M059J (cell line): ENCODE results near the gene SMTN. TPM values are rescaled to one million over a fixed set of nuclear protein-coding genes. Genes with fewer than 3 reads are reported as not detected.
"Not testable (repeated sequence)": the region's sequence is repeated elsewhere in the genome, so short reads cannot be mapped to it uniquely, and the experiment has no call there.

Source experiments
- DNase-seq: peaks from one replicate; pipeline ENCODE4 v3.0.0-alpha.2; 2012; ENCODE audit warnings: low read depth
- total RNA-seq: library from RNA; depleted of rRNA; stranded (reverse); fragments of >200 nt; shearing (Covaris generic); gene quantifications from 2 replicates; pipeline ENCODE4 v1.2.3, GENCODE V29; 2014; rRNA removed

The SMTN gene
- total RNA-seq, result 51.2 and 53.2 TPM in 2 replicates

DNA sequence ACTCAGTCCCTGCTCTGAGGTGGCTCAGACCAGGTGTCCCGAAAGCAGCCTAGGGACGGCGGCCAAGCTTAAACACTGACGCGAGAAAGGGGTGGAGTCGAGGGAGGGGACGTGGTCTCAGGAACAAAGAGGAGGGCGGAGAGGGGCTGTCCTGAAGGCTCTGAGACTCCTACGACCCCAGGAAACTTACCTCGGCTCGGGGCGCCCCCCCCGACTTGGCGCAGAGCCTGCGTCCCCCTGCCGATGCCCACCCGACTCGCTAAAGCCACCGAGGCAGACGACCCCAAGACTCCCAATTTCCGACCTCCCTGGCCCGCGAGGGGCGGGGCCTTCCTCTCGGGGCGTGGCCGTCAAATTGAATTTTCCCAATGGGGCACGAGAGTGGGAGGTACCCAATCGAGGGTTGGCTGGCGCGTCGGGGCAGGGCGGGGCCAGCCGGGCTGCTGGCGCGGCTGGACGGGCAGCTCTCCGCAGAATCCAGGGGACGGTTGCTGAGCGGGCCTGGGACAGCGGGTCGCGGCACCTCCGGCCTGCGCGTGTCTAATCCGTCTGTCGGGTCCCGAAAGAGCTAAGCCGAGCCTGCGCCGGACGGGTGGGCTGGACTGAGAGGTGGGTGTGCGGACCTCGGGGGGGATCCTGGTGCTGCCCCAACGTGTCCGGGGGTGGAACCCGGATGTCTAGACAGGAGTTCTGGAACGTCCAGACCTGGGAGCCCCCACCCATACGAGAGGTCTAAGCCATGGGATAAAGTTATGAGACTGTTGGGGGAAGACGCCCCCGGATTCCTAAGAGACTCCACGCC lies at the start of gene SMTN:
SMTN (plus strand) TSS at position 471 of the 802 bp plus-strand sequence. CDS start 1,941 bp downstream, outside the sequence.
- peak; percentile 84 for DNase-seq

DNA sequence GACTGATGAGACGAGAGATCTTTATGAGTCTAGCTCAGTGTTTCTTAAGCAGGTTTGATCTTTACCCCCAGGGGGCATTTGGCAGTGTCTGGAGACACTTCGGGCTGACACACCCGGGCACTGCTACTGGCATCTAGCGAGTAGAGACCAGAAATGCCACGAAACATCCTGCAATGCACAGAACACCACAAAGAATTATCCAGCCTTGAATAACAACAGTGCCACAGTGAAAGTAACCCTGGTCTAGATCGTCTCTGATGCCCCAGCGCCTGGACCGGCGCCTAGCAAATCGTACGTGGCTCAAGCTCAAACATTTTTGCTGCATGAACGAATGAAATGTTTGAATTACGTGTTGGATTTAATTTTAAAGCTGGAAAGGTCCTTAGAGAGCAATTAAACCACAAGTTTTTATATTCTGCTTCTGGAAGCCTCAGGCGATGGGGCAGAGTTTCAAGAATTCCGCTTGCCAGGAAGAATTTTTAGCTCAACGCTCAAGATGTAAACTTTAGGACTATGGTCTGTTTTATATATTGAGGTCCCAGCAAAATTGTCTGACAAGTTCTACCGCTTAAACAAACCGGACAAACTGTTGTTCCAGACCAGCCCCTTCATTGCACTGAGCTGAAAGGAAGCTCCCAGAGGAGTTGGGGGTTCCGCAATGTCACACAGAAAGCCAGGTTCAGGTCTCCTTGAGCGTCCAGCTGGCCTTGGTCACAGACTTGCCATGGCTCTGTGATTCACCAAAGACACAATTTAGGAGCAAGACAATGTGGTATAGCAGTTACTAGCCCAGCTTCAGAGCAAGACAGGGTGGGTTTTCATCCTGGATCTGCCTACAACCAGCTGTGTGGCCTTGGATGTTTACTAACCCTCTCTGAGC lies 44.2 kb upstream of the SMTN start:
- peak; percentile 84 for DNase-seq

DNA sequence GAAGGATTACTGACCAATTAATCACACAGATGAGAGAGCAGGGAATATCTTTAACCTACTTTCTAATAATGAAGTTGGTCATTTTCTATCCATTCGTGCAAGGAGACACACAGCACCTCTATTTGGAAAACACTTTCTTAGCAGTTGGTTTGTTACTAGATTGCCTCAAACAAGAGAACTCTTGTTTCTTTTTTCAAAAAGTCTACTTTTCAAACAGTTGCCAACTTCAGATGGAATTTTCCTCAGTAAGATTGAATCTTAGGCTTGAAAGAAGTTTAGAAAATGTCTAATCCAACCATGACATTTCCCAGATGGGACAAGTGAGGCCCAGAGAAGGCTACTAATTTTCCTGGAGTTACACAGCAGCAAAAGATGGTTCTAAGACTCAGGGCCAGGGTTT lies 42.4 kb upstream of the SMTN start:
- DNase-seq, result no peak

DNA sequence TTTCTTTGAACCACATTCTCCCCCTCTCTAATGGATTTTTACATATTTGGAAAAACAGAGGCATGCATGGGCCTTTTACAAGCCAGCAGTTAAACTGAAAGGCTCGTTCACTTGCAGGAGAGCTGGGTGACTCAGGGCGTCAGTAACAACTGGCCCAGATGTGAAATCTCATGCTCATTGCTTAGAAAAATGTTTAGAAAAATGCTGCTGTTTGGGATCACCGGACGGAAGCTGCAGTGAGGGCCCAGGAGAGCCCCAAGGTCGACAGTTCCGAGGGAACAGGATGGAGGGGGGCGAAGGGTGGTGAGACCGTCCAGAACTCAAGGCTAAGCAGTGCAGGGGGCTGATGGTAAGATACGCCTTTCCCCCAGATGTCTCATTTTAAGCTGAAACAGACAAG lies 41.7 kb upstream of the SMTN start:
- DNase-seq, result no peak

DNA sequence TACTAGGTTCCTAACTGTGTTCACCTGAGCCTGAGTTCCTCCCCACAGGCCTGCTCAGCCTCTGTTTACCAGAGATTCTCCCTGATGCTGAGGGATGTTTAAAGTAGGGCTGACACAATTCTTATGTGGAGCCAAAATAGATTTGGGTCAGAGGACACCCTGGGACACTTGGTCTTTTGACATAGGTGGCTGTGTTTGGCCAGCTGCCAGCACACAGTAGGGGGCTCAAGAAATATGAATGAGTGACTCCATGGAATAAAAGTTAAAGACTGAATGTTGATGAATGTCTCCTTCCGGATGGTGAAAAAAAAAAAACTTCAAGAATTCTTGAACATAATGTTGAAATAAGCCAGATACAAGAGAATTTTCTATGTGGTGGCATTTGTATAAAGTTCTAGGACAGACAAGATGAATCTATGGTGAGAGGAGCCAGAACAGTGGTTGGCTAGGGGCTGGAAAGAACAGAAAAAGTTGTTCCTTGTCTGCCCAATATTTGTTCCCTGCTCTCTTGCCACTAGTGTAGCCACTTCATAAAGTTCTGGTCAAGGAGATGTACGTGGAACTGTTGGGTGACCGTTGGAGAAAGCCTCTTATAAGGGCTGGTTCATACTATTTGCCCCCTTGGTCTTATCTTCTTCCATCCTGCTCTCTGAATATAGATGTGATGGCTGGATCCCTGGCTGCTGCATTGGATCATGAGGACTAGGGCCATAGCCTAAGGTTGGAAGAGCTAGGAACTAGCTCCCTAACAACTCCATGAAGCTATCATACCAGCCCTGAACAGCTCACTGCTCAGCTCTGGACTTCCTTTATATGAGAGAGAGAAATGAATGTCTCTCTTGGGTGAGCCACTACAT lies 40.3 kb upstream of the SMTN start:
- DNase-seq, result no peak

DNA sequence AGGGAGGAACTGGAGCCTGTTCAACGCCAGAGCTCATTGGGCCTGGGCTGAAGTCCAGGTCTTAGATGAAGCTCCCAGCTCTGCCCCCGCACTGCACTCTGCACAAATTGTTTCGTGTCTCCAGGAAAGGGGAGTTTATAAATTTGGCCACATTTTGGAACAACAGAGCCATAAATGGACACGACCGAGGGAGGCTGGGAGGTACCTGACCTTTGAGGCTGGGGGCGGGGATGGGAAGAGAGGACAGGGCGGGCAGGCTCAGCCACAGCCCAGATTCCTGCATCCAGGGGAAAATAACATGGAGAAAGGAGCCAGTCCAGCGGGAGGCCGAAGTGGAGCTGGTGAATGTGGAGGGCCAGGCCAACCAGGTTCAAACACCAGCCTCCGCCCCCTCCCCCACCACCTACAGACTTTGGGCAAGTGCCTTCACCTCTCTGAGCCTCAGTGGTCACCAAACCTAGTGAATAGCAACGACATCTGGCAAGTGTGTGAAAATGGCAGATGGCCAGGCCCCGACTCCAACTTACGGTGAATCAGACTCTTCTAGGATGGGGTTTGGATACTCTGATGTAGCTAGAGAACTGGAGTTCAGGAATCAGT lies 36.8 kb upstream of the SMTN start:
- peak; percentile 35 for DNase-seq

DNA sequence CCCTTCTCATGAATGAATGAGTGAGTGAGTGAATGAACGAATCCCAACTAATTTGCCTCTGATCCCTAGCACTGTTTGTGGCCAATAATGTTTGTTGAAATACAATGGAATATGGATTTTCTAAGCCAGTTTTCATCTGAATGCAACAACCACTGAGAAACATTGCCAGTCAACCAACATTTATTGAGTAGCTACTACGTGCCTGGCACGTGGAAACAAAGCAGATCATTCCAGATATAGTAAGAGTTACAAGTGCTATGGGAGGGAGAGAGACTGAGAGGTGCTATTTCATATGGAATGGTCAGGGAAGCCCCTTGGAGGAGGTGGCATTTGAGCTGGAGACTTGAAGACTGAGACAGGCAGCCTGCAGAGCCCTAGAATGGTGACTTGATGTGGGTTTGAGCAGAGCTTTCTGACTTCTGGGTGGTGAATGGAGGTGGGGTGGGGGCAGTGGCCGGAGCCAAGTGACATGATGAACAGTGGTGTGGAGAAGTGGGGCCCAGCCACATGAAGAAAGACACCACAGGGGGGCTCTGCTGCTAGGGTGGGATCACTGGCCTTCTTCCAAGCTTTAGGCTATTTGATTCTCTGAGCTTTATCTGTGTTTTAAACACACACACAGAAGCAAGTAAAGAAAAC lies 35.1 kb upstream of the SMTN start:
- DNase-seq, result no peak

DNA sequence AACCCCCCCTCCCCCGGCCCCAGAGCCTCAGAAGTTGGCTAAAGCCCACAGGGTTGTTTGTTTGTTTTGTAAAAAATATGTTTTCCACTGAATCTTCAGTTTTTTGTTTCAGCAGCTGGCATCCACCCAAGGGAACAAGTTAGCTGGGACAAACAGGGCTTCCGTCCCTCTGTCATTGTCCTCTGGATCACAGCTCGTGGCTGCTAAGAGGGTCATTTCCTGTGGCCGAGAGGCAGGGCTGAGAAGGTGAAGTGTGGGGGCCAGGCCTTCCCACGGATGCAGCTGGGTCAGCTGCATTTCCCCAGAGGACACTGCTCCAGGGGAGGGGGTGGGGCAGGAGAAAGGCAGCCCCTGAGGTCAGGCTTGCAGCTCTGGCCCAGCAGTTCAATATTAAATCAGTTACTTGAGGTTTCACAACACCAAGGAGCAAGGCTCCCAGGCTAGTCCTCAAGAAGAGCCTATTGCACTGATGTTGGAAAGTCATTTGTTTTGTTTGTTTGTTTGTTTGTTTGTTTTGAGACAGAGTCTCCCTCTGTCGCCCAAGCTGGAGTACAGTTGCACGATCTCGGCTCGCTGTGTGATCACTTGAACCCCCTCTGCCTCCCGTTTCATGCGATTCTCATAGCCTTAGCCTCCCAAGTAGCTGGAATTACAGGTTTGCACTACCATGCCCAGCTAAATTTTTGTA lies 34.4 kb upstream of the SMTN start:
- no peak for DNase-seq

DNA sequence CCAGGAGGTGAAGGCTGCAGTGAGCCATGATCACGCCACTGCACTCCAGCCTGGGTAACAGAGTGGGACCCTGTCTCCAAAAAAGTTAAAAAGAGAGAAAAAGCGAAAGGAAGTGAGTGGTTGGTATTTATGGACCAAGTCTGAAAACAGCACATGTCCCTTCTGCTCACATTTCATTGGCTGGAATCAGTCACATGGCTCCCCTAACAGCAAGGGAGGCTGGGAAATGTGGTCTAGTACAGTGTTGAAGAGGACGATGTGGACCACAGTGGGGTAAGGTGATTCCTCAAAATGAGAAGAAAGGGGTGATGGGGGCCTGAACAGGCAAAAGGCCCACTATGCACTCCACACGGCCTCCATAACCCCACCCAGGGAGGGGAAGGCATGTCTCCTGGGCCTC lies 32.5 kb upstream of the SMTN start:
- DNase-seq, result no peak

DNA sequence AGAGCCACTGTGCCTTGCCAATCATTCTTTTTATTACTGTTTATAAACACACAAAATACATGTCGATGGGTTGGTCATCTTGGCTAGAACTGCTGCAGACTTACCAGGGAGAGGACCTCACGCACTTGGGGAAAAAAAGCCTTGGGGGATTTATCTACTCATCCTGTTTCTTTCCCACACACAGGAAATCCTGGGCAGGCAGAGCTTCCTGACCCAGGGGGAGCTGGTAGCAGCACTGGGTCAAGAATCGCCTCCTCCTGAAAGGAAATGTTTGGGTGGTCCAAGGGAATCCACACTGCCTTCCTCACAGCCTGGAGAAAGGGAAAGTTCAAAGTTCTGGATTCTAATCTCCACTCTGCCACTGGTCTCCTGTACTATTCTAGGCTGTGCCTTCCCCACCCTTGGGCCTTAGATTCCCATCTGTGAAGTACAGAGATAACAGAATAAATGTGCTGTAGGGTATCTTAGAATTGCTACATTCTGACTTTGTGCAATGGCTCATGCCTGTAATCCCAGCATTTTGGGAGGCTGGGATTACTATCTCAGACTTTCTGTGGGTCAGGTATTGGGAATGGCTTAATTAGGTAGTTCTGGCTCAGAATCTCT lies 31.2 kb upstream of the SMTN start:
- peak; percentile 65 for DNase-seq

DNA sequence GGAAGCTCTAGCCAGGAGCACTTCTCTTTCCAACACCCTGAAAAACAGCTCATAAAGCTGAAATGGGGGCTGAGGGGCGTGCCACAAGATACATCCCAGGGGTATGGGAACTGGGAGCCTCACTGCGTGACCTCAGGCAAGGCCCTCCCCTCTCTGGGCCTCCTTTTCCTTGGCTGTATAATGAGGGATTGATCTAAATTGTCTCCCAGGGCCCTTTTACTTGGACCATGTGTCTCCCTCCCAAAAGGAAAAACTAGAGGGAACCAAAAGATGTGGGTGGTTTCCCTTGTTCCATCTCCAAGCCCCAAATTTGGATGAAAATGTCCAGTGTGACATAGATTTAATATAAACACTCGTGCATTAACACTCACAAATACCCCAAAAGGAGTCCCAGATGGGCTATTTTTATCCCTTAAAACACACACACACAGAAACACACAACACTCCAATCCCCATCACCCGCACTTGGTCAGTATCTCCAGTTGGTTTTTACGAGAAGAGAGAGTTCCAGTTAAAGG lies 25.9 kb upstream of the SMTN start:
- DNase-seq, result no peak

DNA sequence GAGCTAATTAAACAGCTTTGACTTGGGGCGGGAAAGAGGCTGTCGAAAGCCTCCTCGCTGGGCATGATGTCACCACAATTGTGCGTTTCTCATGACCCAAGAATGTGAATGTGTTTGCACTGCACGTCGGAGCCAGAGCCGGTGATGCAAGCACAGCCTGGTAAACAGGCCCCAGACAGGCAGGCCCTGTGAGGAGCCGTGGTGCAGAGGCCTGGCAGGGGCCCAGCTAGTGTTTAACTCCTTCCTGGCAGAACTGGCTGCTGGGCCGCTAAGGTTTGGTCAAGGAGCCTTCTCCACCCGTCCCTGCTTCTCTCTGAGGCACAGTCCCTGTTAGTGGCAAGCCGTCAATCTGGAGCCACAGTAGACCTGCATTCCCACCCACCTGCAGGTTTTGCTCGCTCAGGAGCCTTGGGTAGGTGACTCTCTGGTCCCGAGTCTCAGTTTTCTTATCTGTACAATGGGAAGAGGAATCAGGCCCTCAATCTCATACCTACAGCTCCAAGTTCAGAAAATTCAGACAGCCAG lies 25.4 kb upstream of the SMTN start:
- DNase-seq, result peak; percentile 92

DNA sequence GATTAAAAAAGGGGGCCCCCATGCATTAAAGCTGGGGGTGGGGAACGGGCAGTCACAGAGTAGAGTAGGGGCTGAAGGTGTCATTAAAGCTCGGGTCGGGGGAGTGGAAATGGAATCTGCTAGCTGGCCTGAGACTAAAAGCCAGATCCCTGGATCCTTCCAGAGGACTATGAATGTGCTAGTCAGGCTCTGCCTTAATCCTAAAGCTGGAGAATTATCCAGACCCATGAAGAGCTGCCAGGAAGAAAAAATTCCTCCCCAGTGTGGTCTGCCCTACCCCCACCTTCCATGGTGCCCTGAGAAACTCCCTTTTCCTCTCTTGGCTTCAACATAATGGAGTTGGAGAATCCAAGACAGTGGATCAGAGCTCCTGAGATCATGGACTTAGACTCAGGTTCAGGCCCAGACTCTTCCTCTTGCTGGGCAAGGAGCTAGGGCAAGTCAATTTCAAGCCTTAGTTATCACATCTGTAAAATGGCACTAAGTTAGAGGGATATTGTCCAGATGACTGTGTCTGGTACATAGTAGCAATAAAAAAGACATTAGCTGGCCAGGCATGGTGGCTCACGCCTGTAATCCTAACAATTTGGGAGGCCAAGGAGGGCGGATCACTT lies 24.0 kb upstream of the SMTN start:
- DNase-seq, result no peak

DNA sequence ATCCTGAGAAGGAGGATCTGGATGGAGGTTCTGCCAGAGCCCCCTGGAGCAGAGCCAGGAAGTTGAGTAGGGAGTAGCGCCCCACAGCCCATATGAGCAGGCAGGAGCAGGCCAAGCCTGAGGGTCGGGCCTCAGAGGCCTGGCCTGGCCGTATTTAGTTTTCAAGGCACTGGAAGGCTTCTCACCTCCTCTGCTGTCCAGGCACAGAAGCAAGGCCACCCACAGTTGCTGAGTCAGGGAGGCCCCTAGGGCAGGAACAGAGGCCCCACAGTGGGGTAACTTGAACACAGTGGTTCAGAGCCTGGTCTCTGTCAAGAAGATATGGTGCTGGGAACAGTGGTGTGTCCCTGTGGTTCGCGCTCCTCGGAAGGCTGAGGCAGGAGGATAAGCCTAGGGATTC lies 21.5 kb upstream of the SMTN start:
- DNase-seq, result not testable (repeated sequence)

DNA sequence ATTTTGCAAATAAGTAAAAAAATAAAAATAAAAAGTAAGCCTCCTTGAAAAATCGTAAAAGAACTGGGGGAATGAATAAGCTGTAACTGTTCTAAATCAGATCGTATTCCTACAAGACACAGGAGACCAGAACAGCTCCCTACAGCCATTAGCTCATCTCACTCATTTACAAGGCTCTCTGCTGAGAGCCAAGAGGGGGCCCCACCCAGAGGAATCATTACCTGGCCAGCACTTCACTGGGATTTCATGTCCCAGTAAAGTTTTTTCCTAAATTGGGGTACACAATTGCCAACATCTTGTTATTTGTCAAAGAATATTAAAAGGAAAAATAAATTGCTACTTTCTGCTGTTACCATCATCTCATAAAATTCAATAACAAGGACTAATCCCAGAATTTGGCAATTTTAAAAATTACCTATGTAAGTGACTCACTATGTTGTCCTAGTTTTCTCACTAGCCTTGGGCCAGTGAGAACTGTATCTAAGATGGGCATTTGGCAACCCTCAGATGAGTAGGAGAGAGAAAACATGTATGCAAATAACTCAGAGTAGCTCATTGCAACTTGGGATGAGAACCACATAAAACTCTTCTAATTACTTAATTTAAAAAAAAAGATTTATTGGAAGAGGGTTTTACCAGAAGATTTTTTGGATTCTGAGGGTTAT lies 18.4 kb upstream of the SMTN start:
- no peak for DNase-seq

DNA sequence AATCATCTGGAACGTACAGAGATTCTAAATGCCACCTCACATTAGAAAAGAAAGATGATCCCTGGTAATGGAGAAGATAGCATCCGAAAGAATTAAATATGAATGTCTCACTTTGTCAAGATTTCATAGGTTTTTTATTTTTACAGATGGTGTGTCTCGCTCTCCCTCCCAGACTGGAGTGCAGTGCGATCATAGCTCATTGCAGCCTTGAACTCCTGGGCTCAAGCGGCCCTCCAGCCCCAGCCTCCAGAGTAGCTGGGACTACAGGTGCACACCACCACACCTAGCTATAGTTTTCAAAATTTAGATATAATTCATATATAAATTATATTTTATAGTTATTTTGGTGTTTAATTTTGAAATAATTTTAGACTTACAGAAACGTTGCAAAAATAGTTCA lies 16.7 kb upstream of the SMTN start:
- no peak for DNase-seq

DNA sequence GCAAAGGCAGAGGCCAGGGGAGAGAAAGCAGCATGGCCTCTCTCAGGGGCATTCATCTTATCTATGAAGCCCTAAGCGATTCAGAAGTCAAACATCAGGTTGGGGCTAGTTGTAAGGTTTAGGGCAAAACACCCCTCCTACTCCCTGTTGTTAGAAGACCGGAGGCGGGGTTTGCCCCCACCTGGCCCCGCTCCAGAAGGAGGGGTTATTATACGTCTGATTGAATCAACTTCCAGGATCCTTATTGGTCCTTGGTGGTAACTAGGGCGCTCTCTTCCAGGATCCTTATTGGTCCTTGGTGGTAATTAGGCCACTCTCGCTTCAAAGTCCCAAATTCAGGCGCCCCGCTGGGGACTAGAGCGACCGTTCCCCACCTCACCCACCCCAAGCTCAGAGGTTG lies 12.1 kb upstream of the SMTN start:
- no peak for DNase-seq

DNA sequence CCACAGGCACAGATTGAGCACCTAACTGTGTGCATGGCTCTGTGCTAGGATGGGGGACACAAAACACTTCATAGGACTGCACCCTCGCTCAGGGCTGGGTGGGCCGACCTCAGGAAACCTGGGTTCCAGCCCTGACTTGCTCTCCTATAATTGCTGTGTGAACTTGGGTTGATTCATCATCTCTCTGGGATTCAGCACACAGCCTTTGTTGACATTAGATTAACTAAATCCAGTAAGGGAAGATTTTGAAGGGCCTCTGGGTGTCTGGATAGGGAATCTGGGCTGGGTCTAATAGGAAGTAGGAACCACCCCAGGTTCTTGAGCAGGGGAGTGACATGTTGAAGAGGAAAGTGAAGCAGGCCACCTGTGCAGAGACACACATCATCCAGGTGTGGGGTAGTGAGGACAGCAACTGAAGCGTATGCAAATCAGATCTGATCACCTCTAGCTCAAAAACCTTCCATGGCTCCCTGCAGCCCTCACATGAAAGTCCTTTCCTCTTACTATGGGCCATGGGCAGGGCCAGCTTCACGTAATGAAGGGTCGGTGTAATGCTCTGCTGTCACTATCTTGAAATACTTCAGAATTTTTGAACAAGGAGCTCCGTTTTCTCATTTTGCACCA lies 11.3 kb upstream of the SMTN start:
- not testable (repeated sequence) for DNase-seq
